Measurements from ENCODE around the gene ADNP. TPM values are rescaled to one million over a fixed set of nuclear protein-coding genes. Genes with fewer than 3 reads are reported as not detected.

The ADNP gene
- total and polyA plus RNA-seq, 10 of the 15 experiments (the other 5 are each of a cell fraction or from before 2014, with no cell fraction given), result 23.0 to 74.4 (median 34.9) TPM

DNA sequence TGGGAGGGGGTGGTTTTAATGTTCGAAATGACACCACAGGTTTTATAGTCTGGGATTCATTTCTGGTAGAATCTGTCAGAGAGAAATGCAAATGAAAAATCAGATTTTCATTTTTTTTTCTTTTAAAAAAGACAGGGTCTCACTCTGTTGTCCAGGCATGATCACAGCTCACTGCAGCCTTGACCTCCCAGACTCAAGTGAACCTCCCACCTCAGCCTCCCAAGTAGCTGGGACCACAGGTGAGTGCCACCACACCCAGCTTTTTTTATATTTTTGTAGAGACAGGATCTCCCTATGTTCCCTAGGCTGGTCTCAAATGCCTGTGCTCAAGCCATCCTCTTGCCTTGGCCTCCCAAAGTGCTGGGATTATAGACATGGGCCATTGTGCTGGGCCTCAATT lies 2.4 kb upstream of the ADNP start (continued):
- no peak for TF ChIP-seq TCF7 (IDR thresholded peaks at IDR 0.05; ENCODE audit: borderline replicate concordance)
- no peak for TF ChIP-seq BHLHE40 (IDR thresholded peaks at IDR 0.05; ENCODE audit: borderline replicate concordance in 1 of 2, low read depth in 2 of 2, low read length in 1 of 2)
- no peak for TF ChIP-seq POLR2AphosphoS5 (IDR thresholded peaks at IDR 0.05; ENCODE audit: low read length)

DNA sequence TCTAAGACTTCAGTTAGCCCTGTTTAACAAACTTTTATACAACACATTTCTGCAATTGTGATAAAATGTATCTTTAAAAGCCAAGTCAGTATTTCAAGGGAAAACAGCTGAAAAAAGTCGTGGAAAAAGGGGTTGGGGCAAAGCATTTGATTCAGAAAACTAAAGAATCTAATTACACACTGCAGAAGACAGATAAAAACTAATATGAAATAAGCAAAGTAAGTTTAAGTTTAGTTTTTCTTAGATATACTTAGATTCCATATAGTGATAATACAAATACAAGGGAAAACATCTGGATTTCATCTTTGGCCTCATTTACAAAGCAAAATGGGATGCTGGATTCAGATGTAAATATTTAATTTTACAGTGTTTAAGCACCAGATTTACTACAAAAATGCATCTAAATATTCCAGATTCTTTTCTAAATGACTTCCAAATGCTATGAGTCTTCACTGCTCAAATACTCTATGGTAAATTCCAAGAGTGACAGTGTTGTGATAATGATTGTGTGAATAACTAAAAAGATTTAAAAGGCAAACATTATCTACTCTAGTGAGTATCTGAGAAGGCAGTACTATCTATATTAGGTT lies 1.5 kb upstream of the ADNP start:
- no peak overlapping the region for H3K27ac ChIP-seq (ENCODE audit: control insufficient read depth, insufficient read depth)

More for the DNA sequence above, 1.5 kb upstream of the ADNP start:
- Histone ChIP-seq H2AFZ (ENCODE audit: control insufficient read depth, low read depth, low read length) (no peak overlapping the region), H3K36me3 (ENCODE audit: control insufficient read depth in 2 of 2, insufficient read depth in 2 of 2, low read length in 1 of 2) (peaks cover 0 to 29% of the 10 kb centered on the region in 2 experiments; a peak in 1 of 4 replicates), H4K20me1 (ENCODE audit: control insufficient read depth, insufficient read depth) (no peaks in the 10 kb centered on the region), H3K4me2 (ENCODE audit: control insufficient read depth, insufficient read depth) (no peak overlapping the region), H3K9me3 (replicated peaks; ENCODE audit: control insufficient read depth, insufficient read depth, low read length) (no peaks in the 10 kb centered on the region), H3K9ac (ENCODE audit: control insufficient read depth, insufficient read depth, low read length) (no peak overlapping the region), H3K79me2 (ENCODE audit: control insufficient read depth, insufficient read depth, low read length) (peaks cover 28% of the 10 kb centered on the region), H3K27me3 (replicated peaks in 1 of 2; ENCODE audit: control insufficient read depth in 2 of 2, insufficient read depth in 2 of 2, low read length in 1 of 2) (no peaks in the 10 kb centered on the region), H3K4me1 (ENCODE audit: control insufficient read depth, insufficient read depth, low read length) (peaks cover 5% of the 10 kb centered on the region; the same call in 1 of the 2 replicates), H3K4me3 (no peak overlapping the region)
- FAIRE-seq, result no peak
- ATAC-seq, result no peak
- ChIA-PET CTCF (interaction anchor here (0.7 to 13.0 kb wide), 6 partner anchors 9 to 138 kb away, joined by 3 to 336 read pairs (median 5); partner anchors contain the start of genes BCAS4, DPM1 and MOCS3), POLR2A (interaction anchor here (0.8 to 1.2 kb wide), 2 partner anchors 25 to 138 kb away, joined by 4 read pairs; partner anchors contain the start of genes BCAS4, DPM1 and MOCS3), RAD21 (ENCODE audit: unreplicated experiment) (interaction anchor here (3.9 to 7.6 kb wide), 2 partner anchors 111 to 142 kb away, joined by 33 to 36 read pairs; no protein-coding TSS in a partner anchor), SMC1A (ENCODE audit: uncharacterized antibody, unreplicated experiment) (interaction anchor here (0.6 to 8.2 kb wide), 2 partner anchors 41 to 139 kb away, joined by 3 to 90 read pairs; partner anchors contain the start of gene BCAS4)
- no peak for DNase-seq (ENCODE audit: low read depth, low spot score)
- no TSS peak for BruUV-seq (replicated peaks)
- in situ Hi-C loops (cut with MboI), result no loop called here
- WGBS (ENCODE audit: insufficient coverage, insufficient replicate concordance, low lambda C conversion rate, missing lambda C conversion rate), result 50% methylated on average over 1 of the region's 1 CpG
- intact Hi-C loops (cut with micrococcal nuclease; ENCODE audit: unreplicated experiment), result no loop called here
- TF ChIP-seq RAD51 (IDR thresholded peaks at IDR 0.05), result no peak
- no peak for TF ChIP-seq RCOR1 (conservative IDR thresholded peaks at IDR 0.05; ENCODE audit: low read depth, low read length)
- TF ChIP-seq FOXM1 (IDR thresholded peaks at IDR 0.05; ENCODE audit: low read depth, low read length), result no peak
- no peak for TF ChIP-seq NFXL1 (IDR thresholded peaks at IDR 0.05; ENCODE audit: borderline replicate concordance)
- TF ChIP-seq HDAC6 (IDR thresholded peaks at IDR 0.05; ENCODE audit: unreplicated experiment), result no peak
- TF ChIP-seq FOXK2 (IDR thresholded peaks at IDR 0.05), result no peak
- no peak for TF ChIP-seq SMAD1 (IDR thresholded peaks at IDR 0.05; ENCODE audit: low read depth, partially characterized antibody)
- no peak for TF ChIP-seq ZBTB40 (IDR thresholded peaks at IDR 0.05; ENCODE audit: borderline replicate concordance)
- TF ChIP-seq NFIC (IDR thresholded peaks at IDR 0.05; ENCODE audit: low read depth, low read length), result no peak
- no peak for TF ChIP-seq SUPT20H (IDR thresholded peaks at IDR 0.05; ENCODE audit: borderline replicate concordance, control insufficient read depth, low read depth, low read length)
- TF ChIP-seq TCF3 (IDR thresholded peaks at IDR 0.05; ENCODE audit: borderline replicate concordance, insufficient read depth, low read depth, low read length), result no peak

All from GM12878 (cell line).